Esophagus (tissue), 2 donors: ENCODE measurements around the gene TOMM40L. TPM values are rescaled to one million over a fixed set of nuclear protein-coding genes. Genes with fewer than 3 reads are reported as not detected.

ENCODE experiments used
- H3K27ac ChIP-seq, 2 donors: one replicate each; pipeline ENCODE4 v1.5.1; 2013; ENCODE audit warnings: low read depth in 2 of 2, mild to moderate bottlenecking in 2 of 2, inconsistent platforms in 1 of 2, low read length in 1 of 2, moderate library complexity in 1 of 2
- H3K27me3 ChIP-seq, 2 donors: one replicate each; pipeline ENCODE4 v1.6.1; 2013; ENCODE audit warnings: low read length in 2 of 2, control low read depth in 1 of 2, mild to moderate bottlenecking in 1 of 2; ENCODE audit not compliant: insufficient read depth in 2 of 2, control insufficient read depth in 1 of 2
- H3K36me3 ChIP-seq, 2 donors: one replicate each; pipeline ENCODE4 v1.6.1; 2013; ENCODE audit warnings: low read length in 1 of 2; ENCODE audit not compliant: control insufficient read depth in 2 of 2, insufficient read depth in 2 of 2
- H3K4me1 ChIP-seq, 2 donors: one replicate each; pipeline ENCODE4 v1.6.1; 2013; ENCODE audit warnings: low read length in 1 of 2; ENCODE audit not compliant: control insufficient read depth in 2 of 2, insufficient read depth in 2 of 2
- H3K4me3 ChIP-seq, 2 donors: one replicate each; pipeline ENCODE4 v1.5.1; 2013; ENCODE audit warnings: low read length in 2 of 2, mild to moderate bottlenecking in 2 of 2, low read depth in 1 of 2, moderate library complexity in 1 of 2
- H3K9me3 ChIP-seq, 2 donors: one replicate each; pipeline ENCODE4 v1.6.1; 2013; ENCODE audit warnings: mild to moderate bottlenecking in 2 of 2, low read depth in 1 of 2, low read length in 1 of 2, moderate library complexity in 1 of 2; ENCODE audit not compliant: control insufficient read depth in 2 of 2, insufficient read depth in 1 of 2
- WGBS, 2 donors: extraction: QIAGEN DNeasy Blood & Tissue Kit; methylation state at CpG; one replicate each; pipeline ENCODE4 v1.1.7; 2013; 5-methylcytosine and 5-hydroxymethylcytosine counted together
- polyA plus RNA-seq, 2 donors: library from polyadenylated mRNA; stranded (reverse); fragments of 200-250 nt; gene quantifications; one replicate each; pipeline ENCODE4 v1.2.3, GENCODE V29; 2013
- donor health status: healthy with polysubstance abuse.
- donor health status: Bipolar disorder and iron deficiency.

TOMM40L gene
- polyA plus RNA-seq, 2 donors: 8.0 to 10.5 TPM

- H3K27ac ChIP-seq: no peak overlapping the region
- WGBS, 2 donors: 41 to 59% methylated on average over 1 of the region's 1 CpG
- peaks cover 0 to 9% of the 10 kb centered on the region in 2 donors for H3K9me3 ChIP-seq
- H3K36me3 ChIP-seq: no peaks in the 10 kb centered on the region
- no peaks in the 10 kb centered on the region for H3K27me3 ChIP-seq
- H3K4me3 ChIP-seq: peak overlapping the region in 1 of 2 donors; percentile 63
- peaks cover 8 to 9% of the 10 kb centered on the region in 2 donors for H3K4me1 ChIP-seq
These were observed 33.9 kb downstream of the TOMM40L start for GRCh38 chr1:161259765-161260164.

GRCh38 chr1:161260376-161261260 lies 34.8 kb downstream of the TOMM40L start:
- Histone ChIP-seq H3K36me3 (no peaks in the 10 kb centered on the region), H3K27ac (peak overlapping the region; percentile 5 to 62), H3K9me3 (peaks cover 0 to 9% of the 10 kb centered on the region in 2 donors), H3K4me3 (no peak overlapping the region), H3K27me3 (no peaks in the 10 kb centered on the region), H3K4me1 (peaks cover 8 to 9% of the 10 kb centered on the region in 2 donors)
- WGBS, 2 donors: 32% methylated on average over 9 of the region's 9 CpGs

GRCh38 chr1:161261261-161262235 lies 35.7 kb downstream of the TOMM40L start:
- H3K4me1 ChIP-seq: peaks cover 8 to 9% of the 10 kb centered on the region in 2 donors
- H3K27ac ChIP-seq: peak overlapping the region; percentile 5 to 62
- peaks cover 0 to 9% of the 10 kb centered on the region in 2 donors for H3K9me3 ChIP-seq
- no peaks in the 10 kb centered on the region for H3K36me3 ChIP-seq
- H3K27me3 ChIP-seq: no peaks in the 10 kb centered on the region
- 49 to 59% methylated on average over 12 of the region's 12 CpGs for WGBS, 2 donors
- no peak overlapping the region for H3K4me3 ChIP-seq

- Histone ChIP-seq H3K4me3 (no peak overlapping the region), H3K9me3 (no peaks in the 10 kb centered on the region), H3K36me3 (no peaks in the 10 kb centered on the region), H3K27me3 (no peaks in the 10 kb centered on the region), H3K27ac (no peak overlapping the region), H3K4me1 (peaks cover 2 to 6% of the 10 kb centered on the region in 2 donors)
- WGBS, 2 donors: 82 to 85% methylated on average over 5 of the region's 5 CpGs
These were observed 39.4 kb downstream of the TOMM40L start for GRCh38 chr1:161265305-161265704.

GRCh38 chr1:161266202-161266601 lies 40.3 kb downstream of the TOMM40L start:
- WGBS, 2 donors: 40 to 45% methylated on average over 3 of the region's 3 CpGs
- Histone ChIP-seq H3K27me3 (no peaks in the 10 kb centered on the region), H3K4me3 (no peak overlapping the region)

GRCh38 chr1:161266836-161267235 lies 41.0 kb downstream of the TOMM40L start:
- H3K4me3 ChIP-seq: no peak overlapping the region
- H3K27me3 ChIP-seq: no peaks in the 10 kb centered on the region
- no peaks in the 10 kb centered on the region for H3K9me3 ChIP-seq
- 61 to 74% methylated on average over 2 of the region's 2 CpGs for WGBS, 2 donors
- H3K4me1 ChIP-seq: no peaks in the 10 kb centered on the region
- no peaks in the 10 kb centered on the region for H3K36me3 ChIP-seq
- no peak overlapping the region for H3K27ac ChIP-seq

More at GRCh38 chr1:161266202-161266601, 40.3 kb downstream of the TOMM40L start:
- Histone ChIP-seq H3K4me1 (peaks cover 0 to 5% of the 10 kb centered on the region in 2 donors), H3K9me3 (no peaks in the 10 kb centered on the region), H3K36me3 (no peaks in the 10 kb centered on the region), H3K27ac (no peak overlapping the region)

GRCh38 chr1:161267321-161267720 lies 41.5 kb downstream of the TOMM40L start:
- H3K27me3 ChIP-seq: no peaks in the 10 kb centered on the region
- 72 to 80% methylated on average over 3 of the region's 3 CpGs for WGBS, 2 donors
- H3K27ac ChIP-seq: no peak overlapping the region
- H3K36me3 ChIP-seq: no peaks in the 10 kb centered on the region
- H3K4me1 ChIP-seq: no peaks in the 10 kb centered on the region
- no peaks in the 10 kb centered on the region for H3K9me3 ChIP-seq
- no peak overlapping the region for H3K4me3 ChIP-seq

GRCh38 chr1:161273402-161273801 lies 47.5 kb downstream of the TOMM40L start:
- WGBS, 2 donors: 45 to 52% methylated on average over 3 of the region's 3 CpGs
- Histone ChIP-seq H3K36me3 (no peaks in the 10 kb centered on the region), H3K27ac (no peak overlapping the region), H3K27me3 (no peaks in the 10 kb centered on the region), H3K9me3 (no peaks in the 10 kb centered on the region), H3K4me3 (no peak overlapping the region), H3K4me1 (no peaks in the 10 kb centered on the region)

GRCh38 chr1:161274874-161275273 lies 49.0 kb downstream of the TOMM40L start:
- Histone ChIP-seq H3K27ac (no peak overlapping the region), H3K27me3 (no peaks in the 10 kb centered on the region), H3K4me3 (no peak overlapping the region), H3K9me3 (no peaks in the 10 kb centered on the region), H3K36me3 (no peaks in the 10 kb centered on the region), H3K4me1 (no peaks in the 10 kb centered on the region)
- 77 to 78% methylated on average over 3 of the region's 3 CpGs for WGBS, 2 donors
